Thyroid gland (tissue), 4 donors: ENCODE data around the gene AKNAD1.

Experiments used
- CTCF ChIP-seq, 6 experiments: fragments of 200-600 bp in 3 of 6; fragments of 450-650 bp in 3 of 6; sonication (generic) in 3 of 6; IDR thresholded peaks; one replicate each; pipeline ENCODE4 v1.5.1; 2016 to 2019; ENCODE audit warnings: antibody characterized with exemption in 6 of 6, mild to moderate bottlenecking in 2 of 6, inconsistent platforms in 1 of 6, moderate library complexity in 1 of 6
- POLR2A ChIP-seq, 2 donors: fragments of 450-650 bp; IDR thresholded peaks; one replicate each; pipeline ENCODE4 v1.6.1; 2017; ENCODE audit warnings: antibody characterized with exemption in 2 of 2, mild to moderate bottlenecking in 2 of 2, moderate library complexity in 1 of 2

- TF ChIP-seq CTCF (IDR thresholded peaks at IDR 0.05): no peak
- no peak for TF ChIP-seq POLR2A (IDR thresholded peaks at IDR 0.05)
Observed at GRCh38 chr1:108858230-108858950, 1.5 kb upstream of the AKNAD1 start.
